HG03342 (cell line): ENCODE measurements around the gene RAX2.
"Not testable (repeated sequence)": the region's sequence is repeated elsewhere in the genome, so short reads cannot be mapped to it uniquely, and the experiment has no call there.

ENCODE experiments used
- ATAC-seq: cut with Tn5 transposase; IDR thresholded peaks from one replicate; pipeline ENCODE4 v1.9.1; 2021; ENCODE audit warnings: mild to moderate bottlenecking, moderate library complexity; ENCODE audit not compliant: unreplicated experiment

RAX2 gene

GRCh38 chr19:3771906-3772455, at the start of gene RAX2:
Gene RAX2 (minus strand): TSS chr19:3772228. CDS start chr19:3771742, 486 bp downstream.
- ATAC-seq: no peak

- no peak for ATAC-seq
Observed at GRCh38 chr19:3821156-3821555, 49.1 kb upstream of the RAX2 start.

GRCh38 chr19:3819989-3820388, 48.0 kb upstream of the RAX2 start:
- ATAC-seq: no peak

GRCh38 chr19:3818918-3819317, 46.9 kb upstream of the RAX2 start:
- ATAC-seq: no peak

GRCh38 chr19:3818466-3818865, 46.4 kb upstream of the RAX2 start:
- no peak for ATAC-seq

- no peak for ATAC-seq
Observed at GRCh38 chr19:3817761-3818160, 45.7 kb upstream of the RAX2 start.

GRCh38 chr19:3816566-3817218, 44.7 kb upstream of the RAX2 start:
- ATAC-seq: no peak

GRCh38 chr19:3816148-3816547, 44.1 kb upstream of the RAX2 start:
- not testable (repeated sequence) for ATAC-seq

- no peak for ATAC-seq
Observed at GRCh38 chr19:3814648-3815047, 42.6 kb upstream of the RAX2 start.

- ATAC-seq: no peak
Observed at GRCh38 chr19:3813473-3814392, 41.7 kb upstream of the RAX2 start.

- ATAC-seq: no peak
Observed at GRCh38 chr19:3810708-3811355, 38.8 kb upstream of the RAX2 start.

- no peak for ATAC-seq
Observed at GRCh38 chr19:3809881-3810707, 38.1 kb upstream of the RAX2 start.

GRCh38 chr19:3808420-3809143, 36.6 kb upstream of the RAX2 start:
- ATAC-seq: no peak

- no peak for ATAC-seq
Observed at GRCh38 chr19:3807574-3808354, 35.7 kb upstream of the RAX2 start.

GRCh38 chr19:3807131-3807480, 35.1 kb upstream of the RAX2 start:
- ATAC-seq: no peak

- no peak for ATAC-seq
Observed at GRCh38 chr19:3805859-3806258, 33.8 kb upstream of the RAX2 start.

- ATAC-seq: no peak
Observed at GRCh38 chr19:3804429-3804828, 32.4 kb upstream of the RAX2 start.

GRCh38 chr19:3803986-3804385, 32.0 kb upstream of the RAX2 start:
- ATAC-seq: no peak
